H1 (cell line): ENCODE data around the gene CTTNBP2. TPM values are rescaled to one million over a fixed set of nuclear protein-coding genes. Genes with fewer than 3 reads are reported as not detected.

ENCODE experiments used
- CTCF ChIP-seq, 3 experiments: IDR thresholded peaks; 1 replicate in 2 of 3; 2 replicates in 1 of 3; pipeline versions ENCODE4 v1.5.1 to v1.6.1; 2011; ENCODE audit warnings: low read length in 3 of 3, mild to moderate bottlenecking in 3 of 3, inconsistent platforms in 2 of 3, low read depth in 1 of 3, moderate library complexity in 1 of 3; ENCODE audit not compliant: insufficient read depth in 1 of 3; ENCODE audit errors: control extremely low read depth in 1 of 3
- TAF7 ChIP-seq: optimal IDR thresholded peaks from 2 replicates; pipeline ENCODE3; 2011; ENCODE audit warnings: low read depth, mild to moderate bottlenecking, inconsistent platforms, low read length, moderate library complexity, borderline replicate concordance
- polyA plus RNA-seq, 7 experiments: library from polyadenylated mRNA; depleted of rRNA in 3 of 7; stranded (reverse) in 5 of 7; unstranded in 2 of 7; fragments of >200 nt in 5 of 7; fragments of 200-250 nt in 2 of 7; gene quantifications; 1 replicate in 5 of 7; 2 replicates in 1 of 7; 4 replicates in 1 of 7; pipeline versions ENCODE4 v1.2.1 to v1.2.3, GENCODE V29; 2011 to 2013; ENCODE audit warnings: missing spikeins in 2 of 7, mixed read lengths in 2 of 7
- total RNA-seq: library from RNA; stranded (reverse); fragmentation: NEBNext Ultra II Directional; extraction: Animal tissue kit (Norgen Biotek cat#: 25700); gene quantifications from 2 replicates; pipeline ENCODE4 v1.2.1, GENCODE V29; 2021

CTTNBP2 gene
- total and polyA plus RNA-seq, 2 of the 8 experiments (the other 6 are each of a cell fraction or from before 2014, with no cell fraction given), result 15.3 to 35.1 TPM

- TF ChIP-seq TAF7, result no peak
- TF ChIP-seq CTCF (IDR thresholded peaks at IDR 0.05; ENCODE audit: control extremely low read depth in 1 of 3, insufficient read depth in 1 of 3, low read depth in 1 of 3, low read length in 3 of 3), result no peak
These were observed 44.4 kb downstream of the CTTNBP2 start (continued) for GRCh38 chr7:117828825-117829224.
